GM12878 (cell line): ENCODE measurements around the gene RAB36. TPM values are rescaled to one million over a fixed set of nuclear protein-coding genes. Genes with fewer than 3 reads are reported as not detected.

ENCODE experiments used
- ATAC-seq: fragments of 200-7000 bp; cut with Tn5 transposase; 3 replicates; pipeline ENCODE4 v1.9.1; 2020; ENCODE audit warnings: mild to moderate bottlenecking, moderate library complexity
- BruUV-seq: library from RNA; stranded (reverse); fragments of 400-500 nt; replicated peaks from 2 replicates; lab custom pipeline; 2021; lab: Mats Ljungman, UMichigan
- CTCF ChIA-PET: fragments of 300-600 bp; sonication (Branson Sonifier 250); formaldehyde crosslinking; extraction: SDS; loops from one replicate; lab custom pipeline; 2021; ENCODE audit warnings: inconsistent platforms; lab: Yijun Ruan, JAX
- POLR2A ChIA-PET: fragments of 350-600 bp; formaldehyde crosslinking; extraction: SDS; loops from one replicate; lab custom pipeline; 2021; ENCODE audit warnings: inconsistent platforms; lab: Charles Lee
- RAD21 ChIA-PET: fragments of 300-600 bp; sonication (Branson Sonifier 250); formaldehyde crosslinking; loops from one replicate; lab custom pipeline; 2023; ENCODE audit warnings: antibody characterized with exemption; ENCODE audit not compliant: unreplicated experiment; lab: Charles Lee
- SMC1A ChIA-PET: fragments of 300-600 bp; sonication (Branson Sonifier 250); formaldehyde crosslinking; loops from one replicate; lab custom pipeline; 2023; ENCODE audit not compliant: unreplicated experiment, uncharacterized antibody; lab: Charles Lee
- DNase-seq: peaks from one replicate; pipeline ENCODE4 v3.0.0-alpha.2; 2011; ENCODE audit warnings: low read depth, low spot score
- FAIRE-seq: peaks from 3 replicates; lab custom pipeline; 2011; peaks lifted over from hg19 to GRCh38; lab: Jason Lieb, UNC
- H2AFZ ChIP-seq: 2 replicates; pipeline ENCODE4 v1.6.0; 2011; ENCODE audit warnings: low read depth, low read length, control low read depth; ENCODE audit not compliant: control insufficient read depth
- H3K27ac ChIP-seq: 2 replicates; pipeline ENCODE4 v1.5.1; 2011; ENCODE audit warnings: control low read depth; ENCODE audit not compliant: control insufficient read depth, insufficient read depth
- H3K27me3 ChIP-seq, 2 experiments: replicated peaks in 1 of 2; 2 replicates each; pipeline versions ENCODE4 v1.6.0 to v1.6.1; 2011; ENCODE audit warnings: low read length in 1 of 2; ENCODE audit not compliant: control insufficient read depth in 2 of 2, insufficient read depth in 2 of 2
- H3K36me3 ChIP-seq, 2 experiments: 2 replicates each; pipeline ENCODE4 v1.5.1; 2011; ENCODE audit warnings: low read length in 1 of 2; ENCODE audit not compliant: control insufficient read depth in 2 of 2, insufficient read depth in 2 of 2
- H3K4me1 ChIP-seq: 2 replicates; pipeline ENCODE4 v1.6.1; 2011; ENCODE audit warnings: mild to moderate bottlenecking, low read length, moderate library complexity, mixed read lengths; ENCODE audit not compliant: control insufficient read depth, insufficient read depth
- H3K4me2 ChIP-seq: 2 replicates; pipeline ENCODE4 v1.6.0; 2011; ENCODE audit warnings: control low read depth; ENCODE audit not compliant: control insufficient read depth, insufficient read depth
- H3K4me3 ChIP-seq: fragments of 200-600 bp; sonication (generic); 2 replicates; pipeline ENCODE4 v1.5.1; 2016
- H3K79me2 ChIP-seq: 2 replicates; pipeline ENCODE4 v1.6.0; 2011; ENCODE audit warnings: low read length; ENCODE audit not compliant: control insufficient read depth, insufficient read depth
- H3K9ac ChIP-seq: 2 replicates; pipeline ENCODE4 v1.8.0; 2011; ENCODE audit warnings: low read length, control low read depth, mixed read lengths; ENCODE audit not compliant: control insufficient read depth, insufficient read depth
- H3K9me3 ChIP-seq: replicated peaks from 3 replicates; pipeline ENCODE4 v1.5.1; 2011; ENCODE audit warnings: mild to moderate bottlenecking, low read length; ENCODE audit not compliant: control insufficient read depth, insufficient read depth
- H4K20me1 ChIP-seq: 2 replicates; pipeline ENCODE4 v1.6.0; 2011; ENCODE audit not compliant: control insufficient read depth, insufficient read depth
- BHLHE40 ChIP-seq, 2 experiments: fragments of 450-650 bp in 1 of 2; IDR thresholded peaks; 2 replicates each; pipeline ENCODE4 v1.6.1; 2011 to 2017; ENCODE audit warnings: low read depth in 2 of 2, borderline replicate concordance in 1 of 2, improper control_type of control experiment in 1 of 2, low read length in 1 of 2, mild to moderate bottlenecking in 1 of 2
- BRCA1 ChIP-seq: IDR thresholded peaks from 2 replicates; pipeline ENCODE4 v1.6.1; 2011; ENCODE audit warnings: low read depth, low read length, improper control_type of control experiment
- KAT2A ChIP-seq: conservative IDR thresholded peaks from 2 replicates; pipeline ENCODE4 v1.6.1; 2011; ENCODE audit warnings: low read depth, low read length; ENCODE audit not compliant: control insufficient read depth
- NBN ChIP-seq: fragments of 450-650 bp; IDR thresholded peaks from 2 replicates; pipeline ENCODE4 v1.6.1; 2016
- NFYA ChIP-seq: IDR thresholded peaks from 2 replicates; pipeline ENCODE4 v1.6.1; 2011; ENCODE audit warnings: low read depth, mild to moderate bottlenecking, low read length, improper control_type of control experiment, borderline replicate concordance
- NR2C2 ChIP-seq: IDR thresholded peaks from 2 replicates; pipeline ENCODE4 v1.6.1; 2011; ENCODE audit warnings: borderline replicate concordance, low read depth; ENCODE audit not compliant: control insufficient read depth, insufficient read length
- TCF12 ChIP-seq: IDR thresholded peaks from 2 replicates; pipeline ENCODE4 v1.6.1; 2011; ENCODE audit warnings: low read depth, mild to moderate bottlenecking, low read length
- ZNF384 ChIP-seq: IDR thresholded peaks from 2 replicates; pipeline ENCODE4 v1.6.1; 2012; ENCODE audit warnings: low read depth, mild to moderate bottlenecking, low read length, improper control_type of control experiment, borderline replicate concordance
- WGBS: methylation state at CpG from one replicate; pipeline ENCODE4 v1.1.6; 2016; ENCODE audit warnings: low lambda C conversion rate; ENCODE audit not compliant: insufficient replicate concordance, insufficient coverage; ENCODE audit errors: missing lambda C conversion rate; 5-methylcytosine and 5-hydroxymethylcytosine counted together
- in situ Hi-C: fragments of 300-500 bp; cut with MboI; formaldehyde crosslinking; loops from 9 replicates; pipeline ENCODE4 v1.14.3; 2018; ENCODE audit warnings: mixed read lengths
- intact Hi-C: fragments of 100-400 bp; cut with micrococcal nuclease; formaldehyde crosslinking; loops from one replicate; pipeline ENCODE4 v1.14.2; 2022; ENCODE audit not compliant: unreplicated experiment
- polyA plus RNA-seq, 11 experiments: library from polyadenylated mRNA; depleted of rRNA in 4 of 11; unstranded in 6 of 11; stranded (reverse) in 5 of 11; fragments of >200 nt; fragmentation: Nextera tagmentation in 4 of 11; fragmentation: Illumina TruSeq in 1 of 11; extraction: Ambion mirVana in 4 of 11; extraction: Trizol in 1 of 11; gene quantifications; 1 replicate in 1 of 11; 2 replicates in 10 of 11; pipeline versions ENCODE4 v1.2.1 to v1.2.3, GENCODE V29; 2011 to 2016; ENCODE audit warnings: inconsistent platforms in 2 of 11, missing spikeins in 2 of 11, low read depth in 1 of 11
- total RNA-seq, 4 experiments: library from RNA; depleted of rRNA in 3 of 4; stranded (reverse); fragments of >200 nt in 3 of 4; fragmentation: Illumina TruSeq in 1 of 4; extraction: Trizol in 1 of 4; gene quantifications; 2 replicates each; pipeline versions ENCODE4 v1.2.1 to v1.2.3, GENCODE V29; 2013 to 2021
- TF ChIP-seq, protein P1 (sequence below): fragments of 450-650 bp; IDR thresholded peaks from 2 replicates; pipeline ENCODE4 v1.6.1; 2016; ENCODE audit warnings: mild to moderate bottlenecking
- TF ChIP-seq, protein P2 (sequence below): fragments of 450-650 bp; IDR thresholded peaks from 2 replicates; pipeline ENCODE4 v1.6.1; 2018; ENCODE audit warnings: borderline replicate concordance, mild to moderate bottlenecking; ENCODE audit not compliant: partially characterized antibody

The RAB36 gene
- total and polyA plus RNA-seq, 10 of the 15 experiments (the other 5 are each of a cell fraction or from before 2014, with no cell fraction given), result 0.31 to 2.7 (median 1.1) TPM

DNA sequence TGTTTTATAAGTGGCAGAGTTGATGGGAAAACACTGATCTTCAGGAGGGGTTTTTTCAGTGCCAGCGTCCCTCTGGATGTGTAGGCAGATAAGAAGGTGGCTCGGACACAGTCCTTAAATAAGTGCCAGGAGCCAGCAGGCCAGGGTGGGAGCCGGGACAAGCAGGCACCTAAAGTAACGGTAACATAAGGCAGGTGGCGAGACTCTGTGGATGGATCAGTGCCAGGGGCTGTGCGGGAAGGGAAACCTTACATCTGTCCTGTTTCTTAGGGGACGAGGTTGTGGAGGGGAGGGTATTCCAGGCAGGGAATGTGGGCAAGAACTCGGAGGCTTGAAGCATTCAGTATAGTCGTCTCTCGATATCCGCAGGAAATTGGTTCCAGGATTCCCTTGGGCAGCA is 50.9 kb downstream of the RAB36 start:
- DNase-seq, result no peak
- Histone ChIP-seq H3K36me3 (peaks cover 0 to 19% of the 10 kb centered on the region in 2 experiments; a peak in 3 of 4 replicates), H3K27me3 (no peaks in the 10 kb centered on the region), H3K9me3 (no peaks in the 10 kb centered on the region), H3K9ac (no peak overlapping the region), H4K20me1 (no peaks in the 10 kb centered on the region), H3K27ac (no peak overlapping the region), H3K79me2 (peaks cover 7% of the 10 kb centered on the region), H3K4me2 (no peak overlapping the region), H3K4me1 (no peaks in the 10 kb centered on the region), H2AFZ (no peak overlapping the region), H3K4me3 (no peak overlapping the region)
- intact Hi-C loops (no loop called here), in situ Hi-C loops (no loop called here)
- TF ChIP-seq, protein P1, sequence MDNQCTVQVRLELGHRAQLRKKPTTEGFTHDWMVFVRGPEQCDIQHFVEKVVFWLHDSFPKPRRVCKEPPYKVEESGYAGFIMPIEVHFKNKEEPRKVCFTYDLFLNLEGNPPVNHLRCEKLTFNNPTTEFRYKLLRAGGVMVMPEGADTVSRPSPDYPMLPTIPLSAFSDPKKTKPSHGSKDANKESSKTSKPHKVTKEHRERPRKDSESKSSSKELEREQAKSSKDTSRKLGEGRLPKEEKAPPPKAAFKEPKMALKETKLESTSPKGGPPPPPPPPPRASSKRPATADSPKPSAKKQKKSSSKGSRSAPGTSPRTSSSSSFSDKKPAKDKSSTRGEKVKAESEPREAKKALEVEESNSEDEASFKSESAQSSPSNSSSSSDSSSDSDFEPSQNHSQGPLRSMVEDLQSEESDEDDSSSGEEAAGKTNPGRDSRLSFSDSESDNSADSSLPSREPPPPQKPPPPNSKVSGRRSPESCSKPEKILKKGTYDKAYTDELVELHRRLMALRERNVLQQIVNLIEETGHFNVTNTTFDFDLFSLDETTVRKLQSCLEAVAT, result no peak
- no TSS peak for BruUV-seq
- SMC1A ChIA-PET, result no interaction called here
- no peak for FAIRE-seq
- no peak for ATAC-seq
- RAD21 ChIA-PET, result no interaction called here
- POLR2A ChIA-PET, result no interaction called here
- 74% methylated on average over 11 of the region's 11 CpGs for WGBS
- CTCF ChIA-PET, result no interaction called here

DNA sequence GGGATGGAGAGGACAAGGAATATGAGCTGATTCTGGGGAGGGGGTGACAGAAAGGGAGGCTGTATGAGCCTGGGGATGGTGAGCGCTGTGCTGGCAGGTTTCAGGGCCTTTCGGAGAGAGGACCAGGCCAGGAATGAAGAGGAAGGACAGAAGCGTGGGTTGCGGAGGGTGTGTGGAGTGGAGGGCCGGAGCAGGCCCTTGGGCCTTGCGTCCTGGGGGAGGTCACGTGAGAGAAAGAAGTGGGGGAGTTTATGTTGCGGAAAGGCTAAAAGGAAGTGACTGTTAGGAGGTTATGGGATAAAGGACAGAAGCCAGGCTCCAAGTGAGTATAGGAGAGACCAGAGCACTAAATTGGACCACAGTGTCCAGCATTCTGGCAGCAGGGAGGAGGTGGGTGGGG is 52.6 kb downstream of the RAB36 start:
- ChIA-PET POLR2A (no interaction called here), SMC1A (interaction anchor here (1.1 kb wide), 1 partner anchor 27 kb away, joined by 3 read pairs; no protein-coding TSS in a partner anchor), CTCF (no interaction called here), RAD21 (no interaction called here)
- H3K27ac ChIP-seq, result no peak overlapping the region
- no peak for DNase-seq
- intact Hi-C loops (no loop called here), in situ Hi-C loops (no loop called here)
- no peak overlapping the region for H2AFZ ChIP-seq
- 87% methylated on average over 8 of the region's 8 CpGs for WGBS
- no peak for FAIRE-seq
- H3K36me3 ChIP-seq, result peaks cover 0 to 17% of the 10 kb centered on the region in 2 experiments; a peak in 2 of 4 replicates
- ATAC-seq, result no peak
- peaks cover 7% of the 10 kb centered on the region for H3K79me2 ChIP-seq
- H3K9me3 ChIP-seq, result no peaks in the 10 kb centered on the region
- H3K4me2 ChIP-seq, result no peak overlapping the region
- H3K27me3 ChIP-seq, result no peaks in the 10 kb centered on the region
- no peaks in the 10 kb centered on the region for H3K4me1 ChIP-seq
- H3K4me3 ChIP-seq, result no peak overlapping the region
- no peak overlapping the region for H3K9ac ChIP-seq
- BruUV-seq, result no TSS peak
- no peaks in the 10 kb centered on the region for H4K20me1 ChIP-seq
- TF ChIP-seq NR2C2, result no peak
- no peak for TF ChIP-seq KAT2A
- no peak for TF ChIP-seq NFYA
- TF ChIP-seq BHLHE40 (IDR thresholded peaks at IDR 0.05; ENCODE audit: borderline replicate concordance in 1 of 2, low read depth in 2 of 2, low read length in 1 of 2), result no peak
- no peak for TF ChIP-seq BRCA1
- TF ChIP-seq ZNF384, result no peak
- TF ChIP-seq, protein P2, sequence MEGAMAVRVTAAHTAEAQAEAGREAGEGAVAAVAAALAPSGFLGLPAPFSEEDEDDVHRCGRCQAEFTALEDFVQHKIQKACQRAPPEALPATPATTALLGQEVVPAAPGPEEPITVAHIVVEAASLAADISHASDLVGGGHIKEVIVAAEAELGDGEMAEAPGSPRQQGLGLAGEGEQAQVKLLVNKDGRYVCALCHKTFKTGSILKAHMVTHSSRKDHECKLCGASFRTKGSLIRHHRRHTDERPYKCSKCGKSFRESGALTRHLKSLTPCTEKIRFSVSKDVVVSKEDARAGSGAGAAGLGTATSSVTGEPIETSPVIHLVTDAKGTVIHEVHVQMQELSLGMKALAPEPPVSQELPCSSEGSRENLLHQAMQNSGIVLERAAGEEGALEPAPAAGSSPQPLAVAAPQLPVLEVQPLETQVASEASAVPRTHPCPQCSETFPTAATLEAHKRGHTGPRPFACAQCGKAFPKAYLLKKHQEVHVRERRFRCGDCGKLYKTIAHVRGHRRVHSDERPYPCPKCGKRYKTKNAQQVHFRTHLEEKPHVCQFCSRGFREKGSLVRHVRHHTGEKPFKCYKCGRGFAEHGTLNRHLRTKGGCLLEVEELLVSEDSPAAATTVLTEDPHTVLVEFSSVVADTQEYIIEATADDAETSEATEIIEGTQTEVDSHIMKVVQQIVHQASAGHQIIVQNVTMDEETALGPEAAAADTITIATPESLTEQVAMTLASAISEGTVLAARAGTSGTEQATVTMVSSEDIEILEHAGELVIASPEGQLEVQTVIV, result no peak
- TF ChIP-seq TCF12, result no peak
- no peak for TF ChIP-seq NBN
